NCI-H446 (cell line): ENCODE measurements around the gene NOG.

Experiments
- DNase-seq, 2 experiments: peaks; one replicate each; lab custom pipeline; 2025; lab: John Stamatoyannopoulos, UW

NOG gene

GRCh38 chr17:56593646-56594319 is at the start of gene NOG:
TSS of gene NOG (plus strand) at chr17:56593699. CDS start at chr17:56594224, 525 bp downstream.
- peak in 1 of 2 experiments; percentile 58 for DNase-seq

GRCh38 chr17:56545106-56545505 is 48.4 kb upstream of the NOG start:
- no peak for DNase-seq

GRCh38 chr17:56545930-56546329 is 47.6 kb upstream of the NOG start:
- no peak for DNase-seq

- no peak for DNase-seq
Measured at GRCh38 chr17:56548661-56549060, 44.8 kb upstream of the NOG start.

GRCh38 chr17:56549501-56549900 is 44.0 kb upstream of the NOG start:
- DNase-seq, result no peak

- DNase-seq, result no peak
Measured at GRCh38 chr17:56557682-56558081, 35.8 kb upstream of the NOG start.

GRCh38 chr17:56558088-56558487 is 35.4 kb upstream of the NOG start:
- no peak for DNase-seq

GRCh38 chr17:56570199-56570598 is 23.3 kb upstream of the NOG start:
- no peak for DNase-seq

- no peak for DNase-seq
Measured at GRCh38 chr17:56571456-56571855, 22.0 kb upstream of the NOG start.

- DNase-seq, result no peak
Measured at GRCh38 chr17:56577190-56577842, 16.2 kb upstream of the NOG start.

GRCh38 chr17:56577843-56578204 is 15.7 kb upstream of the NOG start:
- DNase-seq, result no peak

- DNase-seq, result peak in 1 of 2 experiments; percentile 21
Measured at GRCh38 chr17:56581635-56582627, 11.6 kb upstream of the NOG start.

- no peak for DNase-seq
Measured at GRCh38 chr17:56583772-56584171, 9.7 kb upstream of the NOG start.

- DNase-seq, result no peak
Measured at GRCh38 chr17:56587298-56587697, 6.2 kb upstream of the NOG start.

- peak in 1 of 2 experiments; percentile 72 for DNase-seq
Measured at GRCh38 chr17:56592487-56593085, 913 bp upstream of the NOG start.

GRCh38 chr17:56593086-56593645 is 333 bp upstream of the NOG start:
- peak; percentile 42 to 73 for DNase-seq

- DNase-seq, result no peak
Measured at GRCh38 chr17:56594320-56595107, 1.0 kb downstream of the NOG start.

GRCh38 chr17:56595108-56595418 is 1.6 kb downstream of the NOG start:
- DNase-seq, result no peak

GRCh38 chr17:56595831-56596690 is 2.6 kb downstream of the NOG start:
- DNase-seq, result peak in 1 of 2 experiments; percentile 32
